ENCODE data around the gene ZNF493.

The ZNF493 gene

DNA sequence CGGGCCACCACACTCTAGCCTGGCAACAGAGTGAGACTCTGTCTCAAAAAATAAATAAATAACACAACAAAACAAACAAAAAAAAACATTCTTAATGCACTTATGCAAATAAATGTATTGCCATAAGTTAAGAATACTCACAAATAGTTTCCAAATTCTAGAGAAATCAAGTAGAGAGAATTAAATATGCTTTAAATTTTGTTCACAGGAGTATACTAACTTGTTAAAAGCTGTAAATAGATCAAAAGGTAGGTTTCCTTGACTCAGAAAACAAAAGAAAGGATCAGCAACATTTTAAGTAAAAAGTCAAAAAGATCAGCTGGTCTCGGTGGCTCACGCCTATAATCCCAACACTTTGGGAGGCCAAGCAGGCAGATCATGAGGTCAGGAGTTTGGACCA lies 58.0 kb downstream of the ZNF493 start:
- H4K20me1 ChIP-seq (ENCODE audit: insufficient read depth, low read length) = no peaks in the 10 kb centered on the region
- no peaks in the 10 kb centered on the region for H3F3A ChIP-seq (ENCODE audit: insufficient read depth, low read length)
- H3K36me3 ChIP-seq (replicated peaks; ENCODE audit: insufficient read depth, low read length) = no peaks in the 10 kb centered on the region
- TF ChIP-seq EZH2phosphoT487 (IDR thresholded peaks at IDR 0.05; ENCODE audit: low read length) (no peak), EZH2 (optimal IDR thresholded peaks at IDR 0.05; ENCODE audit: low read depth, low read length) (no peak)
- TF ChIP-seq, protein P1, sequence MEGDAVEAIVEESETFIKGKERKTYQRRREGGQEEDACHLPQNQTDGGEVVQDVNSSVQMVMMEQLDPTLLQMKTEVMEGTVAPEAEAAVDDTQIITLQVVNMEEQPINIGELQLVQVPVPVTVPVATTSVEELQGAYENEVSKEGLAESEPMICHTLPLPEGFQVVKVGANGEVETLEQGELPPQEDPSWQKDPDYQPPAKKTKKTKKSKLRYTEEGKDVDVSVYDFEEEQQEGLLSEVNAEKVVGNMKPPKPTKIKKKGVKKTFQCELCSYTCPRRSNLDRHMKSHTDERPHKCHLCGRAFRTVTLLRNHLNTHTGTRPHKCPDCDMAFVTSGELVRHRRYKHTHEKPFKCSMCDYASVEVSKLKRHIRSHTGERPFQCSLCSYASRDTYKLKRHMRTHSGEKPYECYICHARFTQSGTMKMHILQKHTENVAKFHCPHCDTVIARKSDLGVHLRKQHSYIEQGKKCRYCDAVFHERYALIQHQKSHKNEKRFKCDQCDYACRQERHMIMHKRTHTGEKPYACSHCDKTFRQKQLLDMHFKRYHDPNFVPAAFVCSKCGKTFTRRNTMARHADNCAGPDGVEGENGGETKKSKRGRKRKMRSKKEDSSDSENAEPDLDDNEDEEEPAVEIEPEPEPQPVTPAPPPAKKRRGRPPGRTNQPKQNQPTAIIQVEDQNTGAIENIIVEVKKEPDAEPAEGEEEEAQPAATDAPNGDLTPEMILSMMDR (IDR thresholded peaks at IDR 0.05; ENCODE audit: low read length) = no peak
- no peak overlapping the region for H3K4me3 ChIP-seq (ENCODE audit: low read length)
- H3K27me3 ChIP-seq (replicated peaks; ENCODE audit: insufficient read depth, low read length) = no peaks in the 10 kb centered on the region
- H2AFZ ChIP-seq (ENCODE audit: low read length) = no peak overlapping the region
- H3K27ac ChIP-seq (ENCODE audit: low read length) = no peak overlapping the region
- H3K9me2 ChIP-seq (replicated peaks; ENCODE audit: insufficient read depth, low read length) = no peaks in the 10 kb centered on the region
- no peak overlapping the region for H3K4me2 ChIP-seq (ENCODE audit: low read depth, low read length)
- no peaks in the 10 kb centered on the region for H3K4me1 ChIP-seq (ENCODE audit: low read length)
- H3K9ac ChIP-seq (ENCODE audit: low read length) = no peak overlapping the region
- no peaks in the 10 kb centered on the region for H3K9me3 ChIP-seq (replicated peaks; ENCODE audit: insufficient read depth, low read length)
- no peaks in the 10 kb centered on the region for H3K79me2 ChIP-seq (ENCODE audit: low read length)
- DNase-seq = no peak

DNA sequence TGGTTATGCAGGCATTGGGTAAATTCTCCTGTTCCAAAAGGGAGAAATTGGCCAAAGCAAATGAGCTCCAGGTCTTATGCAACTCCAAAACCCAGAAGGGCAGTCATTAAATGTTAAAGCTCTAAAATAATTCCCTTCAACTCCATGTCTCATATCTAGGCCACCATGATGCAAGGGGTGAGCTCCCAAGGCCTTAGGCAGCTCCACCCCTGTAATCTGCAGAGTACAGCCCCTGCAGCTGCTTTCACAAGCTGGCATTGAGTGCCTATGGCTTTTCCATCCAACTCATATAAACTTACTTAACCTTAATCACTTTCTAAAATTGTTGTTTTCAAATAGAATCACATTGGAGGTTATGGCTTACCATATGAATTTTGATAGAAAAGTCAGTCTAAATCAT lies 63.8 kb downstream of the ZNF493 start:
- Histone ChIP-seq H4K20me1 (ENCODE audit: insufficient read depth, low read length) (no peaks in the 10 kb centered on the region), H3K27me3 (replicated peaks; ENCODE audit: insufficient read depth, low read length) (no peaks in the 10 kb centered on the region), H3K36me3 (replicated peaks; ENCODE audit: insufficient read depth, low read length) (no peaks in the 10 kb centered on the region), H3K9me2 (replicated peaks; ENCODE audit: insufficient read depth, low read length) (no peaks in the 10 kb centered on the region), H3K27ac (ENCODE audit: low read length) (no peak overlapping the region), H3F3A (ENCODE audit: insufficient read depth, low read length) (no peaks in the 10 kb centered on the region), H3K4me2 (ENCODE audit: low read depth, low read length) (no peak overlapping the region), H3K4me3 (ENCODE audit: low read length) (no peak overlapping the region), H2AFZ (ENCODE audit: low read length) (no peak overlapping the region), H3K79me2 (ENCODE audit: low read length) (no peaks in the 10 kb centered on the region), H3K9me3 (replicated peaks; ENCODE audit: insufficient read depth, low read length) (no peaks in the 10 kb centered on the region), H3K4me1 (ENCODE audit: low read length) (no peaks in the 10 kb centered on the region), H3K9ac (ENCODE audit: low read length) (no peak overlapping the region)
- TF ChIP-seq, protein P1 (IDR thresholded peaks at IDR 0.05; ENCODE audit: low read length) = no peak
- no peak for TF ChIP-seq EZH2phosphoT487 (IDR thresholded peaks at IDR 0.05; ENCODE audit: low read length)
- TF ChIP-seq EZH2 (optimal IDR thresholded peaks at IDR 0.05; ENCODE audit: low read depth, low read length) = no peak
- no peak for DNase-seq

DNA sequence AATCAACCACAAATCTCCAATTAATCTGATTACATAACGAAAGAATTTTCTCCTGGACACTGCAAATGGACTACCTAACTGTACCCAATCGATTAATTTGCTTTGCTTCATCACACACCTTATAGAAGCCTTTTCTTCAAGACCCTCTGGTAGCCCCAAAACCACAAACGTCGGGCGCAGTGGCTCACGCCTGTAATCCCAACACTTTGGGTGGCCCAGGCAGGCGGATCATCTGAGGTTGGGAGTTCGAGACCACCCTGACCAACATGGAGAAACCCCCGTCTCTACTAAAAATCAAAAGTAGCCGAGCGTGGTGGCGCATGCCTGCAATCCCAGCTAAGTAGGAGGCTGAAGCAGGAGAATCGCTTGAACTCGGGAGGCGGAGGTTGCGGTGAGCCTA lies 65.6 kb downstream of the ZNF493 start:
- Histone ChIP-seq H3F3A (ENCODE audit: insufficient read depth, low read length) (no peaks in the 10 kb centered on the region), H3K27ac (ENCODE audit: low read length) (no peak overlapping the region), H3K36me3 (replicated peaks; ENCODE audit: insufficient read depth, low read length) (no peaks in the 10 kb centered on the region), H3K79me2 (ENCODE audit: low read length) (no peaks in the 10 kb centered on the region), H3K27me3 (replicated peaks; ENCODE audit: insufficient read depth, low read length) (no peaks in the 10 kb centered on the region), H3K9ac (ENCODE audit: low read length) (no peak overlapping the region), H3K9me3 (replicated peaks; ENCODE audit: insufficient read depth, low read length) (no peaks in the 10 kb centered on the region), H4K20me1 (ENCODE audit: insufficient read depth, low read length) (no peaks in the 10 kb centered on the region), H2AFZ (ENCODE audit: low read length) (no peak overlapping the region), H3K9me2 (replicated peaks; ENCODE audit: insufficient read depth, low read length) (no peaks in the 10 kb centered on the region), H3K4me3 (ENCODE audit: low read length) (no peak overlapping the region), H3K4me1 (ENCODE audit: low read length) (no peaks in the 10 kb centered on the region), H3K4me2 (ENCODE audit: low read depth, low read length) (no peak overlapping the region)
- DNase-seq = no peak
- TF ChIP-seq EZH2phosphoT487 (IDR thresholded peaks at IDR 0.05; ENCODE audit: low read length) (no peak), EZH2 (optimal IDR thresholded peaks at IDR 0.05; ENCODE audit: low read depth, low read length) (no peak)
- TF ChIP-seq, protein P1 (IDR thresholded peaks at IDR 0.05; ENCODE audit: low read length) = no peak
